HEK293 (cell line): ENCODE results near the gene DEFB132.
A peak's percentile ranks its signal among the peaks of the same experiment; 100 is the strongest.

ENCODE experiments used
- INSM2 ChIP-seq: fragments of 450-650 bp; formaldehyde crosslinking; IDR thresholded peaks from 2 replicates; pipeline ENCODE4 v1.5.1; 2016; ENCODE audit warnings: missing biosample characterization, missing genetic modification characterization
- KLF9 ChIP-seq: fragments of 450-650 bp; formaldehyde crosslinking; IDR thresholded peaks from 2 replicates; pipeline ENCODE4 v1.5.1; 2016; ENCODE audit warnings: missing biosample characterization, missing genetic modification characterization, low read depth
- RBAK ChIP-seq: fragments of 450-650 bp; formaldehyde crosslinking; IDR thresholded peaks from 2 replicates; pipeline ENCODE4 v1.5.1; 2016; ENCODE audit warnings: missing biosample characterization, missing genetic modification characterization
- SETDB1 ChIP-seq: IDR thresholded peaks from one replicate; pipeline ENCODE4 v1.6.1; 2017; ENCODE audit warnings: mild to moderate bottlenecking, low read length, moderate library complexity, mixed read lengths; ENCODE audit not compliant: insufficient read length
- SP7 ChIP-seq: fragments of 450-650 bp; formaldehyde crosslinking; IDR thresholded peaks from 2 replicates; pipeline ENCODE4 v1.5.1; 2016; ENCODE audit warnings: missing biosample characterization, missing genetic modification characterization
- TSHZ1 ChIP-seq: fragments of 450-650 bp; formaldehyde crosslinking; IDR thresholded peaks from 2 replicates; pipeline ENCODE4 v1.5.1; 2016; ENCODE audit warnings: missing biosample characterization, missing genetic modification characterization, borderline replicate concordance
- YY1 ChIP-seq: fragments of 450-650 bp; formaldehyde crosslinking; IDR thresholded peaks from 2 replicates; pipeline ENCODE4 v1.5.1; 2018; ENCODE audit warnings: missing biosample characterization, missing genetic modification characterization
- ZBTB1 ChIP-seq: fragments of 450-650 bp; formaldehyde crosslinking; IDR thresholded peaks from 2 replicates; pipeline ENCODE4 v1.5.1; 2016; ENCODE audit warnings: missing biosample characterization, missing genetic modification characterization
- ZFHX2 ChIP-seq: fragments of 450-650 bp; formaldehyde crosslinking; conservative IDR thresholded peaks from 2 replicates; pipeline ENCODE4 v1.5.1; 2016; ENCODE audit warnings: missing biosample characterization, missing genetic modification characterization
- ZFP37 ChIP-seq: fragments of 450-650 bp; formaldehyde crosslinking; IDR thresholded peaks from 2 replicates; pipeline ENCODE4 v1.5.1; 2016; ENCODE audit warnings: missing biosample characterization, missing genetic modification characterization
- ZIC2 ChIP-seq: fragments of 450-650 bp; formaldehyde crosslinking; IDR thresholded peaks from 2 replicates; pipeline ENCODE4 v1.5.1; 2016; ENCODE audit warnings: missing biosample characterization, missing genetic modification characterization
- ZNF133 ChIP-seq: fragments of 450-650 bp; formaldehyde crosslinking; IDR thresholded peaks from 2 replicates; pipeline ENCODE4 v1.5.1; 2016; ENCODE audit warnings: missing biosample characterization, missing genetic modification characterization
- ZNF138 ChIP-seq: fragments of 450-650 bp; formaldehyde crosslinking; IDR thresholded peaks from 2 replicates; pipeline ENCODE4 v1.5.1; 2016; ENCODE audit warnings: missing biosample characterization, missing genetic modification characterization, borderline replicate concordance
- ZNF155 ChIP-seq: fragments of 450-650 bp; formaldehyde crosslinking; IDR thresholded peaks from 2 replicates; pipeline ENCODE4 v1.5.1; 2016; ENCODE audit warnings: missing biosample characterization, missing genetic modification characterization
- ZNF169 ChIP-seq: fragments of 450-650 bp; formaldehyde crosslinking; IDR thresholded peaks from 2 replicates; pipeline ENCODE4 v1.5.1; 2016; ENCODE audit warnings: missing biosample characterization, missing genetic modification characterization
- ZNF19 ChIP-seq: fragments of 450-650 bp; formaldehyde crosslinking; IDR thresholded peaks from 2 replicates; pipeline ENCODE4; 2016; ENCODE audit warnings: missing biosample characterization, missing genetic modification characterization, low read depth
- ZNF239 ChIP-seq: fragments of 450-650 bp; formaldehyde crosslinking; IDR thresholded peaks from 2 replicates; pipeline ENCODE4 v1.5.1; 2016; ENCODE audit warnings: missing biosample characterization, missing genetic modification characterization
- ZNF24 ChIP-seq: fragments of 450-650 bp; formaldehyde crosslinking; IDR thresholded peaks from 2 replicates; pipeline ENCODE4 v1.5.1; 2016; ENCODE audit warnings: missing biosample characterization, missing genetic modification characterization
- ZNF311 ChIP-seq: fragments of 450-650 bp; formaldehyde crosslinking; IDR thresholded peaks from 2 replicates; pipeline ENCODE4 v1.5.1; 2017; ENCODE audit warnings: missing biosample characterization, missing genetic modification characterization, borderline replicate concordance
- ZNF404 ChIP-seq: fragments of 450-650 bp; formaldehyde crosslinking; IDR thresholded peaks from 2 replicates; pipeline ENCODE4 v1.5.1; 2017; ENCODE audit warnings: missing biosample characterization, missing genetic modification characterization
- ZNF514 ChIP-seq: fragments of 450-650 bp; formaldehyde crosslinking; IDR thresholded peaks from 2 replicates; pipeline ENCODE4 v1.5.1; 2016; ENCODE audit warnings: missing biosample characterization, missing genetic modification characterization
- ZNF549 ChIP-seq: fragments of 450-650 bp; IDR thresholded peaks from 2 replicates; pipeline ENCODE4 v1.5.1; 2018; ENCODE audit warnings: missing biosample characterization, missing genetic modification characterization, mild to moderate bottlenecking, inconsistent platforms, moderate library complexity
- ZNF580 ChIP-seq: fragments of 450-650 bp; formaldehyde crosslinking; IDR thresholded peaks from 2 replicates; pipeline ENCODE4 v1.5.1; 2016; ENCODE audit warnings: missing biosample characterization, missing genetic modification characterization
- ZNF626 ChIP-seq: fragments of 450-650 bp; sonication (Bioruptor Pico); formaldehyde crosslinking; IDR thresholded peaks from 2 replicates; pipeline ENCODE4 v1.5.1; 2018; ENCODE audit warnings: missing biosample characterization, missing genetic modification characterization, inconsistent platforms
- ZNF664 ChIP-seq: fragments of 450-650 bp; formaldehyde crosslinking; IDR thresholded peaks from 2 replicates; pipeline ENCODE4 v1.5.1; 2016; ENCODE audit warnings: missing biosample characterization, missing genetic modification characterization
- ZNF707 ChIP-seq: fragments of 450-650 bp; formaldehyde crosslinking; IDR thresholded peaks from 2 replicates; pipeline ENCODE4 v1.5.1; 2016; ENCODE audit warnings: missing biosample characterization, missing genetic modification characterization
- ZNF776 ChIP-seq: fragments of 450-650 bp; formaldehyde crosslinking; IDR thresholded peaks from 2 replicates; pipeline ENCODE4 v1.5.0; 2017; ENCODE audit warnings: missing biosample characterization, missing genetic modification characterization, borderline replicate concordance
- ZNF792 ChIP-seq: fragments of 450-650 bp; formaldehyde crosslinking; IDR thresholded peaks from 2 replicates; pipeline ENCODE4 v1.5.1; 2016; ENCODE audit warnings: missing biosample characterization, missing genetic modification characterization
- TF ChIP-seq, protein P1 (sequence below): fragments of 450-650 bp; formaldehyde crosslinking; IDR thresholded peaks from 2 replicates; pipeline ENCODE4 v1.5.1; 2016; ENCODE audit warnings: missing biosample characterization, missing genetic modification characterization

DEFB132 gene

DNA sequence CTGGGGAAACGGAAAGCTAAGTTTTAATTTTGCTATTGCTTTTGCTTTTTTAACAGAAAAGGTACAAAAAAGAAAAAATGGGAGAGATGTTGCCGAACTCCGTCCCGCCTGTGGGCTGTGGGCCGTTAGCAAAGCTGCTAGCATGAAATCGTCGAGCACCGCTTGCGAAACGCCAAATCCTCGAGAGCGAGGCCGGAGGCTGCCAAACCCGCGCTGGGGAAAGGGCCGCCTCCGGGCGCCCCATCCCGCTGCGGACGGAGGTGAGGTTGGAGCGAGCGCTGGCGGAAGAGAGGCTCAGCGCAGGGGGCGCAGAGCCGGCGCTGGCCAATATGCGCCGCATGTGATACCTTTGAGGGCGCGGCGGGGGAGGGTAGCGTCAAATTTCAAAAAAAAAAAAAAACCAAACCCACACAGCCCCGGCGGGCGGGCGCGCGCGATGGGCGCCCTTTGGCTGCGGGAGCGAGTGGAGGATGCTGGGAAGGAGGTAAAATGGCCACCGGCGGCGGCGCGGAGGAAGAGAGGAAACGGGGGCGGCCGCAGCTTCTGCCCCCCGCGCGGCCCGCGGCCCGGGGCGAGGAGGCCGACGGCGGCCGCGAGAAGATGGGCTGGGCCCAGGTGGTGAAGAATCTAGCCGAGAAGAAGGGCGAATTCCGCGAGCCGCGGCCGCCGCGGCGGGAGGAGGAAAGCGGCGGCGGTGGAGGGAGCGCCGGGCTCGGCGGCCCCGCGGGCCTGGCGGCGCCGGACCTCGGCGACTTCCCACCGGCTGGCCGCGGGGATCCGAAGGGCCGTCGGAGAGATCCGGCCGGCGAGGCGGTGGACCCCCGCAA is 39.8 kb downstream of the DEFB132 start, which contains the start of gene ZCCHC3 (continued):
- TF ChIP-seq, protein P1, sequence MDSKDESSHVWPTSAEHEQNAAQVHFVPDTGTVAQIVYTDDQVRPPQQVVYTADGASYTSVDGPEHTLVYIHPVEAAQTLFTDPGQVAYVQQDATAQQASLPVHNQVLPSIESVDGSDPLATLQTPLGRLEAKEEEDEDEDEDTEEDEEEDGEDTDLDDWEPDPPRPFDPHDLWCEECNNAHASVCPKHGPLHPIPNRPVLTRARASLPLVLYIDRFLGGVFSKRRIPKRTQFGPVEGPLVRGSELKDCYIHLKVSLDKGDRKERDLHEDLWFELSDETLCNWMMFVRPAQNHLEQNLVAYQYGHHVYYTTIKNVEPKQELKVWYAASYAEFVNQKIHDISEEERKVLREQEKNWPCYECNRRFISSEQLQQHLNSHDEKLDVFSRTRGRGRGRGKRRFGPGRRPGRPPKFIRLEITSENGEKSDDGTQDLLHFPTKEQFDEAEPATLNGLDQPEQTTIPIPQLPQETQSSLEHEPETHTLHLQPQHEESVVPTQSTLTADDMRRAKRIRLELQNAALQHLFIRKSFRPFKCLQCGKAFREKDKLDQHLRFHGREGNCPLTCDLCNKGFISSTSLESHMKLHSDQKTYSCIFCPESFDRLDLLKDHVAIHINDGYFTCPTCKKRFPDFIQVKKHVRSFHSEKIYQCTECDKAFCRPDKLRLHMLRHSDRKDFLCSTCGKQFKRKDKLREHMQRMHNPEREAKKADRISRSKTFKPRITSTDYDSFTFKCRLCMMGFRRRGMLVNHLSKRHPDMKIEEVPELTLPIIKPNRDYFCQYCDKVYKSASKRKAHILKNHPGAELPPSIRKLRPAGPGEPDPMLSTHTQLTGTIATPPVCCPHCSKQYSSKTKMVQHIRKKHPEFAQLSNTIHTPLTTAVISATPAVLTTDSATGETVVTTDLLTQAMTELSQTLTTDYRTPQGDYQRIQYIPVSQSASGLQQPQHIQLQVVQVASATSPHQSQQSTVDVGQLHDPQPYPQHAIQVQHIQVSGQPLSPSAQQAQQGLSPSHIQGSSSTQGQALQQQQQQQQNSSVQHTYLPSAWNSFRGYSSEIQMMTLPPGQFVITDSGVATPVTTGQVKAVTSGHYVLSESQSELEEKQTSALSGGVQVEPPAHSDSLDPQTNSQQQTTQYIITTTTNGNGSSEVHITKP (tag by site-specific recombination) = peak; percentile 95
- TF ChIP-seq ZNF664 (tag by site-specific recombination) (no peak), ZNF514 (tag by site-specific recombination) (no peak), KLF9 (tag by site-specific recombination) (peak; percentile 72), ZFHX2 (tag by site-specific recombination) (peak; percentile 97), ZNF776 (tag by site-specific recombination) (no peak), ZNF707 (tag by site-specific recombination) (no peak), TSHZ1 (tag by site-specific recombination) (no peak), ZNF626 (tag by site-specific recombination) (no peak), ZNF792 (tag by site-specific recombination) (no peak), ZNF19 (tag by site-specific recombination) (no peak), ZFP37 (tag by site-specific recombination) (peak; percentile 66; the same call in 1 of the 2 replicates), INSM2 (tag by site-specific recombination) (peak; percentile 81), ZNF155 (tag by site-specific recombination) (no peak), ZNF580 (tag by site-specific recombination) (peak; percentile 54; the same call in 1 of the 2 replicates), ZBTB1 (tag by site-specific recombination) (0 out of 2 replicates have a peak, but pooled peaks have one; percentile 23), YY1 (peak; percentile 89), ZNF404 (no peak), SP7 (tag by site-specific recombination) (peak; percentile 91), ZIC2 (tag by site-specific recombination) (peak; percentile 96), ZNF133 (tag by site-specific recombination) (no peak), ZNF549 (no peak), ZNF311 (tag by site-specific recombination) (no peak), RBAK (tag by site-specific recombination) (no peak), ZNF24 (tag by site-specific recombination) (peak; percentile 96; the same call in 1 of the 2 replicates), ZNF239 (tag by site-specific recombination) (no peak), ZNF138 (tag by site-specific recombination) (no peak), SETDB1 (peak; percentile 19), ZNF169 (tag by site-specific recombination) (no peak)
